Measurements from ENCODE around the gene SEC14L1. TPM values are rescaled to one million over a fixed set of nuclear protein-coding genes. Genes with fewer than 3 reads are reported as not detected.

The SEC14L1 gene
- total RNA-seq, 6 donors from 2014 or later: 100 to 291 (median 145) TPM

DNA sequence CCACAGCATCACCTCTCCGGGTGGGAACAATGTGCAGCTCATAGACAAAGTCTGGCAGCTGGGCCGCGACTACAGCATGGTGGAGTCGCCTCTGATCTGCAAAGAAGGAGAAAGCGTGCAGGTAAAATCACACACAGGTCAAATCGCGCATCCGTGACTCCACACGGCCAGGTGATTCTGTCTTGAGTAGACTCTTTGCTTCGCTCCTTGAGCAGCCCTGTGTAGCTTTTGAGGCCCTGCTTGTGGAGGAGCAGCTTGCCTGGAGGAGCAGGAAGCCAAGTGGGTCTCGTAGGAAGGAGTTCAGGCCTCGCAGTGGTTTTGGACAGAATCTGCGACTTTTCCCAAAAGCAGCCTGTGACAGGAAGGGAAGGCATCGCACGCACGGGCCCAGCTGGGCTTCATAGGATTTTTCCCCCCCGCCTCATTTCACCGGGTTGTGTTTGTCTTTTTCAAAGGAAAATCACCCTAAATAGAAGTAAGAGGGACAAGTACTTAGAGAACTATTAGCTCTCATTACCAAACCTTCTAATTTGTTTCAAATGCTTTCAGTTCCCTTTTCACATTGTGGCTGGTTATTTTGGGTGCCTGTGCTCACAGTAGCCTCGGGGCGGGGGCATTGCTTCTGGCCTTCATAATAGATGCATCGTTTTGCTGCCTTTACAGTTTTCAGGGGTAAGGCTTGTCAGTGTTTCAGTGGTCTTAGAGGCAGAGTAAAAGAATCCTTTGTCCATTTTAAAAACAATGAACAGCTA, 71.5 kb downstream of the SEC14L1 start:
- 85 to 92% methylated on average over 21 of the region's 21 CpGs for WGBS, 2 donors
- H3K36me3 ChIP-seq: peaks cover 50 to 93% (median 81%) of the 10 kb centered on the region in 4 donors
- peak overlapping the region in 3 of 4 donors; percentile 38 to 77 (median 46) for H3K27ac ChIP-seq
- ATAC-seq (ENCODE audit: low FRiP score in 2 of 2): no peak
- H3K9me3 ChIP-seq: no peaks in the 10 kb centered on the region
- DNase-seq: no peak
- no peaks in the 10 kb centered on the region for H3K27me3 ChIP-seq
- no peak overlapping the region for H3K4me3 ChIP-seq
- H3K4me1 ChIP-seq: peaks cover 25 to 50% (median 44%) of the 10 kb centered on the region in 4 donors
- TF ChIP-seq EP300 (IDR thresholded peaks at IDR 0.05) (no peak), POLR2A (IDR thresholded peaks at IDR 0.05) (no peak), POLR2AphosphoS5 (IDR thresholded peaks at IDR 0.05) (no peak)
- TF ChIP-seq, protein P1, sequence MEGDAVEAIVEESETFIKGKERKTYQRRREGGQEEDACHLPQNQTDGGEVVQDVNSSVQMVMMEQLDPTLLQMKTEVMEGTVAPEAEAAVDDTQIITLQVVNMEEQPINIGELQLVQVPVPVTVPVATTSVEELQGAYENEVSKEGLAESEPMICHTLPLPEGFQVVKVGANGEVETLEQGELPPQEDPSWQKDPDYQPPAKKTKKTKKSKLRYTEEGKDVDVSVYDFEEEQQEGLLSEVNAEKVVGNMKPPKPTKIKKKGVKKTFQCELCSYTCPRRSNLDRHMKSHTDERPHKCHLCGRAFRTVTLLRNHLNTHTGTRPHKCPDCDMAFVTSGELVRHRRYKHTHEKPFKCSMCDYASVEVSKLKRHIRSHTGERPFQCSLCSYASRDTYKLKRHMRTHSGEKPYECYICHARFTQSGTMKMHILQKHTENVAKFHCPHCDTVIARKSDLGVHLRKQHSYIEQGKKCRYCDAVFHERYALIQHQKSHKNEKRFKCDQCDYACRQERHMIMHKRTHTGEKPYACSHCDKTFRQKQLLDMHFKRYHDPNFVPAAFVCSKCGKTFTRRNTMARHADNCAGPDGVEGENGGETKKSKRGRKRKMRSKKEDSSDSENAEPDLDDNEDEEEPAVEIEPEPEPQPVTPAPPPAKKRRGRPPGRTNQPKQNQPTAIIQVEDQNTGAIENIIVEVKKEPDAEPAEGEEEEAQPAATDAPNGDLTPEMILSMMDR (IDR thresholded peaks at IDR 0.05): no peak

DNA sequence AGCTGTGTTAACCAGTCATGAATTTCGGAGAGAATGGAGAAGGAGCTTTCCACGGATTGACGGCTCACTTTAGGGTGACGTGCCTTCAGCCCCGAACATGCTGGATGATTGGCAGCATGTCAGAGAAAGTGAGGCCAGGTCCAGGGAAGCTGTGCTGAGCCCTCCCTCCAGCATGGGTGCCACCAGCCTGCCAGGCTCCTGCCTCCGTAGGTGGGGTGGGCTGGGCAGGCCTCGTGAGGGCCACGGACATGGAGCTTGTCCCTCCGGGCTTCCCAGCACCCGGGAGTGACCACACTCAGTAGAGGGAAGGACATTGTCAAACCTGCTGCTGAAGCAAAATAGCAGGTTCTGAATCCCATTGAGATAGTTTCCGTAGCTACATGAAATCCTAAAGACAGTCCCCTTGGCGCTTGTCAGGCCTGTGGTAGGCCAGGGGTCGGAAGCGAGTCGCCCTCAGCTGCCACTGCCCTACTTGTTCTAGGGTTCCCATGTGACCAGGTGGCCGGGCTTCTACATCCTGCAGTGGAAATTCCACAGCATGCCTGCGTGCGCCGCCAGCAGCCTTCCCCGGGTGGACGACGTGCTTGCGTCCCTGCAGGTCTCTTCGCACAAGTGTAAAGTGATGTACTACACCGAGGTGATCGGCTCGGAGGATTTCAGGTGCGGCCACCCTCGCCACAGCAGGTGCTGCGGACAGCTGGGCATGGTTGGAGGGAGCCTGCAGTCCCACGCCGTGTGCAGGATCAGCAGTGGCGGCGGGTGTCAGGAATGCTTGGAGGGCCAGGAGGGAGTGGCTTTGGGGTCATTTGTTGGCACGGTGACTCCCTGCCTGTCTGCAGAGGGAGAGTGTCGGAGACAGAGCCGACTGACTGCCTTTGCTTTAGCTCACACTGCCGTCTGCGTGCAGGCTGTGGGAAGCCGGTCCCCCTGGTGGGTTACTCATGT, 72.3 kb downstream of the SEC14L1 start:
- WGBS, 2 donors: 82 to 89% methylated on average over 32 to 40 of the region's 40 CpGs
- peaks cover 50 to 93% (median 79%) of the 10 kb centered on the region in 4 donors for H3K36me3 ChIP-seq
- TF ChIP-seq POLR2A (IDR thresholded peaks at IDR 0.05): no peak
- TF ChIP-seq EP300 (IDR thresholded peaks at IDR 0.05): no peak
- TF ChIP-seq, protein P1 (IDR thresholded peaks at IDR 0.05): no peak
- TF ChIP-seq POLR2AphosphoS5 (IDR thresholded peaks at IDR 0.05): no peak

DNA sequence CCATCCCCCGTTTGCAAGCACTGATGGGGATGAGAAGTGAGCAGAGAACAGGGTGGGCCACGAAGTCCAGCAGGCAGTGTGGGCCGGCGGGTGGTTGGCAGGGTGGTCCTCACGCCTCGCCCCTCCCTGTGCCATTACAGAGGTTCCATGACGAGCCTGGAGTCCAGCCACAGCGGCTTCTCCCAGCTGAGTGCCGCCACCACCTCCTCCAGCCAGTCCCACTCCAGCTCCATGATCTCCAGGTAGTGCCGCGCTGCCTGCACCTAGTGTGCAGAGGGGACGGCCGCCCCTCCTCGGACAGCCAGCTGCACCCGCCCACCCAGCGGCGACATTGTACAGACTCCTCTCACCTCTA, 73.0 kb downstream of the SEC14L1 start:
- Histone ChIP-seq H3K27ac (peak overlapping the region in 3 of 4 donors; percentile 32 to 46 (median 41)), H3K36me3 (peaks cover 50 to 93% (median 78%) of the 10 kb centered on the region in 4 donors), H3K27me3 (no peaks in the 10 kb centered on the region), H3K9me3 (no peaks in the 10 kb centered on the region), H3K4me1 (peaks cover 16 to 38% (median 32%) of the 10 kb centered on the region in 4 donors), H3K4me3 (no peak overlapping the region)
- ATAC-seq (ENCODE audit: low FRiP score in 2 of 2) (no peak), DNase-seq (no peak)
- 93 to 95% methylated on average over 17 of the region's 17 CpGs for WGBS, 2 donors
- TF ChIP-seq, protein P1 (IDR thresholded peaks at IDR 0.05): no peak
- TF ChIP-seq POLR2AphosphoS5 (IDR thresholded peaks at IDR 0.05) (no peak), EP300 (IDR thresholded peaks at IDR 0.05) (no peak), POLR2A (IDR thresholded peaks at IDR 0.05) (no peak)

More for the DNA sequence above, 72.3 kb downstream of the SEC14L1 start:
- Histone ChIP-seq H3K4me1 (peaks cover 23 to 43% (median 37%) of the 10 kb centered on the region in 4 donors), H3K4me3 (no peak overlapping the region), H3K27me3 (no peaks in the 10 kb centered on the region), H3K9me3 (no peaks in the 10 kb centered on the region), H3K27ac (peak overlapping the region in 2 of 4 donors; percentile 46 to 77)
- ATAC-seq (ENCODE audit: low FRiP score in 2 of 2): no peak
- no peak for DNase-seq

DNA sequence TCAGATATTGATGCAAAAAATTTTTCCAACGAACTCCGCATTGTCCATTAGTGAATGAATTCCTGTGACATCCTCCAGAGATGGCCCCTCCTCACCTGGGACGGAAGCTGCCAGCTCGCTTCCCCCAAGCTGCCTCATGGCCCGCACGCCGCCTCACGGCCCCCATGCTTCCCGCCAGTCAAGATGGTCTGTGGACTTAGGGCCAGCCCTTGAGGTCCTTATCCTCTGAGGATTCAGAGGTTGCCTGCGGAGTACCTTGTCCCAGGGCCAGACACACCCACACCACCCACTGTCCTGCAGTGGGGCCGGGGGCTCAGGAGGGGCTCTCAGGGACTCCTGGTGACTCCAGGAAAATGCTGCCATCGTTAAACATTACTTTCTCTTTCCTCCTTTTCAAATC, 73.6 kb downstream of the SEC14L1 start:
- WGBS, 2 donors: 82 to 96% methylated on average over 9 to 12 of the region's 12 CpGs
- no peak overlapping the region for H3K4me3 ChIP-seq
- ATAC-seq (ENCODE audit: low FRiP score in 2 of 2): no peak
- H3K4me1 ChIP-seq: peaks cover 11 to 33% (median 26%) of the 10 kb centered on the region in 4 donors
- TF ChIP-seq POLR2A (IDR thresholded peaks at IDR 0.05) (no peak), POLR2AphosphoS5 (IDR thresholded peaks at IDR 0.05) (no peak), EP300 (IDR thresholded peaks at IDR 0.05) (no peak)
- TF ChIP-seq, protein P1 (IDR thresholded peaks at IDR 0.05): no peak
- H3K27me3 ChIP-seq: no peaks in the 10 kb centered on the region
- H3K9me3 ChIP-seq: no peaks in the 10 kb centered on the region
- H3K27ac ChIP-seq: peak overlapping the region in 2 of 4 donors; percentile 32 to 41
- peaks cover 47 to 90% (median 74%) of the 10 kb centered on the region in 4 donors for H3K36me3 ChIP-seq
- DNase-seq: no peak
